GM21723 (cell line): Measurements from ENCODE around the gene FER.
"Not testable (repeated sequence)": the region's sequence is repeated elsewhere in the genome, so short reads cannot be mapped to it uniquely, and the experiment has no call there.

Experiments used
- ATAC-seq: cut with Tn5 transposase; IDR thresholded peaks from one replicate; pipeline ENCODE4 v1.9.1; 2021; ENCODE audit warnings: mild to moderate bottlenecking, moderate library complexity; ENCODE audit not compliant: unreplicated experiment

Gene FER

GRCh38 chr5:108946008-108946407 is 198.3 kb downstream of the FER start:
- ATAC-seq: no peak

GRCh38 chr5:108947164-108947563 is 199.5 kb downstream of the FER start:
- no peak for ATAC-seq

GRCh38 chr5:108950276-108950675 is 202.6 kb downstream of the FER start:
- ATAC-seq: no peak

GRCh38 chr5:108953940-108954339 is 206.2 kb downstream of the FER start:
- ATAC-seq: no peak

GRCh38 chr5:108957333-108957732 is 209.6 kb downstream of the FER start:
- no peak for ATAC-seq

GRCh38 chr5:108966910-108967309 is 219.2 kb downstream of the FER start:
- ATAC-seq: no peak

- ATAC-seq: no peak
These were observed 226.9 kb downstream of the FER start for GRCh38 chr5:108974594-108974993.

- ATAC-seq: no peak
These were observed 228.0 kb downstream of the FER start for GRCh38 chr5:108975697-108976096.

GRCh38 chr5:108983461-108984092 is 235.9 kb downstream of the FER start:
- ATAC-seq: no peak

- no peak for ATAC-seq
These were observed 242.2 kb downstream of the FER start for GRCh38 chr5:108989761-108990392.

GRCh38 chr5:108992396-108993085 is 244.8 kb downstream of the FER start:
- ATAC-seq: not testable (repeated sequence)

- ATAC-seq: not testable (repeated sequence)
These were observed 245.7 kb downstream of the FER start for GRCh38 chr5:108993440-108993839.

- no peak for ATAC-seq
These were observed 250.0 kb downstream of the FER start for GRCh38 chr5:108997720-108998119.

- ATAC-seq: no peak
These were observed 250.5 kb downstream of the FER start for GRCh38 chr5:108998216-108998615.

GRCh38 chr5:109003928-109004327 is 256.2 kb downstream of the FER start:
- no peak for ATAC-seq

- no peak for ATAC-seq
These were observed 257.8 kb downstream of the FER start for GRCh38 chr5:109005297-109006009.

GRCh38 chr5:109006129-109006528 is 258.4 kb downstream of the FER start:
- no peak for ATAC-seq

- no peak for ATAC-seq
These were observed 268.6 kb downstream of the FER start for GRCh38 chr5:109016300-109016699.

- no peak for ATAC-seq
These were observed 274.4 kb downstream of the FER start for GRCh38 chr5:109022056-109022455.

GRCh38 chr5:109025729-109026128 is 278.0 kb downstream of the FER start:
- not testable (repeated sequence) for ATAC-seq

GRCh38 chr5:109027983-109028607 is 280.4 kb downstream of the FER start:
- ATAC-seq: no peak
